Spinal cord (tissue), 10 donors: ENCODE data around the gene PREX1. TPM values are rescaled to one million over a fixed set of nuclear protein-coding genes. Genes with fewer than 3 reads are reported as not detected.
A peak's percentile ranks its signal among the peaks of the same experiment; 100 is the strongest.

Source experiments
- DNase-seq, 6 donors: peaks; one replicate each; pipeline versions ENCODE4 v3.0.0 to v3.0.0-alpha.2; 2013 to 2015; ENCODE audit warnings: low spot score in 6 of 6, low read depth in 4 of 6
- H3K27ac ChIP-seq: one replicate; pipeline ENCODE4 v1.5.1; 2013; ENCODE audit warnings: low read depth, low read length, control low read depth
- H3K27me3 ChIP-seq: one replicate; pipeline ENCODE4 v1.6.1; 2013; ENCODE audit warnings: low read length; ENCODE audit not compliant: control insufficient read depth, insufficient read depth
- H3K36me3 ChIP-seq: one replicate; pipeline ENCODE4 v1.6.1; 2013; ENCODE audit warnings: low read length; ENCODE audit not compliant: control insufficient read depth, insufficient read depth
- H3K4me1 ChIP-seq: one replicate; pipeline ENCODE4 v1.6.1; 2013; ENCODE audit warnings: low read length; ENCODE audit not compliant: control insufficient read depth, insufficient read depth
- H3K4me3 ChIP-seq: one replicate; pipeline ENCODE4 v1.5.1; 2013; ENCODE audit warnings: low read depth, low read length, control low read depth
- H3K9me3 ChIP-seq: one replicate; pipeline ENCODE4 v1.6.1; 2013; ENCODE audit warnings: low read length; ENCODE audit not compliant: control insufficient read depth, insufficient read depth
- WGBS: methylation state at CpG from one replicate; pipeline ENCODE4 v1.1.5; 2013; ENCODE audit warnings: missing lambda C conversion rate; ENCODE audit not compliant: insufficient coverage; 5-methylcytosine and 5-hydroxymethylcytosine counted together
- polyA plus RNA-seq, 2 donors: library from polyadenylated mRNA; unstranded; fragments of 120-200 nt; gene quantifications; one replicate each; pipeline ENCODE4 v1.2.1, GENCODE V29; 2013; ENCODE audit not compliant: insufficient read length in 2 of 2
- total RNA-seq, 2 donors: library from RNA; depleted of rRNA in 1 of 2; stranded (reverse); fragments of 120-200 nt in 1 of 2; fragments of >200 nt in 1 of 2; gene quantifications; one replicate each; pipeline versions ENCODE4 v1.2.3 to v1.2.4, GENCODE V29; 2013 to 2014
- donor health status: healthy.

The PREX1 gene
- total and polyA plus RNA-seq, 4 donors, result 46.7 to 99.1 (median 72.9) TPM

GRCh38 chr20:48695738-48696137, 132.1 kb downstream of the PREX1 start:
- H3K9me3 ChIP-seq, result no peaks in the 10 kb centered on the region
- no peak overlapping the region for H3K4me3 ChIP-seq
- no peaks in the 10 kb centered on the region for H3K27me3 ChIP-seq
- H3K27ac ChIP-seq, result no peak overlapping the region
- peaks cover 44% of the 10 kb centered on the region for H3K36me3 ChIP-seq
- H3K4me1 ChIP-seq, result peaks cover 22% of the 10 kb centered on the region
- DNase-seq, result no peak

DNA sequence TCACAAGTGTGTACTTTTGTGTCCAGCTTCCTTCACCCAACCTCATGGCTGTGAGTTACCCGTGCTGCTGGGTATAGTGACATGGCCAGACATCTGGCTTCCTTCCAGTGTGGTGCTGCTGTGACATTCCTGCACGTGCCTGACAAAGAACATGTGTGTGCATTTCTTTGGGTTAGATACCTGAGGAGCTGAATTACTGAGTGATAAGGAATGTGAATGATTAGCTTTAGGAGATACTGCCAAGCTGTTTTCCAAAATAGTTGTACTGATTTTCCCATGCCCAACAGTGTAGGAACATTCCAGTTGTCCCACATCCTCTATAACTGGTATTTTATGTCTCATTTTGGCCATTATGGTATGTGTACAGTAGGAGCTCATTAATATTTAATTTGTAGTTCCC, 132.5 kb downstream of the PREX1 start:
- H3K36me3 ChIP-seq, result peaks cover 46% of the 10 kb centered on the region
- H3K4me1 ChIP-seq, result peaks cover 26% of the 10 kb centered on the region
- no peaks in the 10 kb centered on the region for H3K9me3 ChIP-seq
- peak in 1 of 6 donors; percentile 18 for DNase-seq
- no peak overlapping the region for H3K27ac ChIP-seq
- no peak overlapping the region for H3K4me3 ChIP-seq
- no peaks in the 10 kb centered on the region for H3K27me3 ChIP-seq
- WGBS, result 43% methylated on average over 2 of the region's 2 CpGs

DNA sequence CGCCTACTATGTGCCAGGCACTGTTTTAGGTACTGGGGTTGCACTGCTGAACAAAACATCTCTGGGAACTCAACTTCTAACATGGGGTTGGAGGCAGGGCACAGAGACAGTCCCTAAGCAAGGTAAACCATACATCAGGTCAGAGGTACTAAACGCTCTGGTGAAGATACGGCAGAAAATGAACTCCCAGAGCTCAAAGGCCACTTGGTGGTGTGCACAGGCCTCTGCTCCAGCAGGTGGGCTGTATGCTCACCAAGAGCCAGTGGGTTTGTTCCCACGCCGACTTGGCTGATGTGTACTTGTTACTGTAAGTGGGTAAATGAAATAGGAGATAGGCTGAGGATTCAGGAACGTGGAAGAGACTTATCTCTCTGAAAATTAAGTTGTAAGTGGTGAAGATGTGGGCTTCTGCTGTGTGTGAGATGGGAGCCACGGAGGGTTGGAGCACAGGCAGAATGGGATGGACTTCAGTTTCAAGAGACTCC, 133.4 kb downstream of the PREX1 start:
- Histone ChIP-seq H3K4me3 (no peak overlapping the region), H3K36me3 (peaks cover 45% of the 10 kb centered on the region), H3K27ac (no peak overlapping the region), H3K4me1 (peaks cover 26% of the 10 kb centered on the region), H3K27me3 (no peaks in the 10 kb centered on the region), H3K9me3 (no peaks in the 10 kb centered on the region)
- DNase-seq, result no peak
- 93% methylated on average over 7 of the region's 7 CpGs for WGBS

- Histone ChIP-seq H3K27ac (no peak overlapping the region), H3K9me3 (no peaks in the 10 kb centered on the region), H3K27me3 (no peaks in the 10 kb centered on the region), H3K4me1 (peaks cover 26% of the 10 kb centered on the region), H3K4me3 (no peak overlapping the region), H3K36me3 (peaks cover 46% of the 10 kb centered on the region)
- DNase-seq, result peak in 2 of 6 donors; percentile 49 to 75
- 91% methylated on average over 6 of the region's 7 CpGs for WGBS
These were observed 136.3 kb downstream of the PREX1 start for GRCh38 chr20:48691523-48691922.

GRCh38 chr20:48690888-48691287, 136.9 kb downstream of the PREX1 start:
- Histone ChIP-seq H3K4me3 (no peak overlapping the region), H3K4me1 (peaks cover 32% of the 10 kb centered on the region), H3K27me3 (no peaks in the 10 kb centered on the region), H3K27ac (no peak overlapping the region), H3K9me3 (no peaks in the 10 kb centered on the region), H3K36me3 (peaks cover 48% of the 10 kb centered on the region)
- DNase-seq, result peak in 2 of 6 donors; percentile 74 to 76
- WGBS, result 61% methylated on average over 18 of the region's 18 CpGs

DNA sequence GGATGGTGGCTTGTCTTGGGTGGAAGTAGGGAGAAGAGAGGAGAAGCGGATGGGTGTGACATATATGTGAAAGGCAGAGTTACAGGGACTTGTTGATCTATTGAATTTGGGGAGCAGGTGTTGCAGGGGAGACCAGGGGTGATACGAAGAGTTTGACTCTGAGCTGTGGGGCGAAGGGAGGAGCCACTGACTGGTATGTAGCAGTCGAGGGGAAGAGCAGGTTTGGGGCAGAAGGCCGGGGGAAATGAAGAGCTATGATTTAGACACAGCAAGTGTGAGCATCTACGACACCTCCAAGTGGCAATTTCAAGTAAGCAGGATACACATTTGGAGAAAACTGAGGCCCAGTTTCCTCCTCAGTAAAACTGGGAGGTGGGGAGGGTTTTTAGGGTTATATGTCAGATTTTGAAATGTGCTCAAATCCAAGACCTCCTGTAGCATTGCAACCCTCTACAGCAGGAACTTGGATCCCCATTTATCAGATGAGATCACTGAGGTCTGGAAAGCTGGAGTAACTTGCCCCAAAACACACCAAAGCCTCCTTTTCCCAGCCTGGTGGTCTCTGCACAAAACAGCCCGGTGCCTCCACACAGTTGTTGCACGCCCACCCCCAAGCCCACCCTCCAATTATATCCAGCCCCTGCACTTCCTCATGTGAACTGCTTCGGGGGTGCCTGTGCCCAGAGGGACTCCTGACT, 137.8 kb downstream of the PREX1 start:
- H3K9me3 ChIP-seq, result no peaks in the 10 kb centered on the region
- 97% methylated on average over 8 of the region's 9 CpGs for WGBS
- H3K4me3 ChIP-seq, result no peak overlapping the region
- no peak overlapping the region for H3K27ac ChIP-seq
- peaks cover 32% of the 10 kb centered on the region for H3K4me1 ChIP-seq
- H3K27me3 ChIP-seq, result no peaks in the 10 kb centered on the region
- DNase-seq, result no peak
- peaks cover 48% of the 10 kb centered on the region for H3K36me3 ChIP-seq

GRCh38 chr20:48689388-48689787, 138.4 kb downstream of the PREX1 start:
- no peaks in the 10 kb centered on the region for H3K27me3 ChIP-seq
- no peak overlapping the region for H3K27ac ChIP-seq
- H3K4me1 ChIP-seq, result peaks cover 37% of the 10 kb centered on the region
- DNase-seq, result no peak
- H3K36me3 ChIP-seq, result peaks cover 51% of the 10 kb centered on the region
- no peak overlapping the region for H3K4me3 ChIP-seq
- 91% methylated on average over 7 of the region's 8 CpGs for WGBS
- H3K9me3 ChIP-seq, result no peaks in the 10 kb centered on the region

DNA sequence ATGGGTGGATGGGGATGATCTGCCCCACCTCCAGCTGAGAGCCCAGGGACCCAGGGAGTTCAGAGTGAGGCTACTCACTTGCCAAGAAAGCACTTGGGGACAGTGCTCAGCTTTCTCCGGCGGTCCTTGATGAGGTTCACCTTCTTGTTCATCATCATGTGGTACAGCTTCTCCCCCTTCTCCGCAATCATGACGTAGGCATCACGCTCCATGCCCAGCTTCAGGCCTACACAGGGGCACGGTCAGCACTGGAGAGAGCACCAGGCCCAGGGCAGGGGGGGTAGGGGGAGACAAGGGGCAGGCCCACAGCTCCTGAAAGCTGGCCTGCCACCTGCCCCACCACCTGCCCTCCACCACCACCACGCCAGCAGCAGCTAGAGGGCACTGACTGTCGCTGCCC, 139.2 kb downstream of the PREX1 start:
- 100% methylated on average over 4 of the region's 8 CpGs for WGBS
- Histone ChIP-seq H3K4me3 (no peak overlapping the region), H3K27ac (no peak overlapping the region), H3K36me3 (peaks cover 48% of the 10 kb centered on the region), H3K4me1 (peaks cover 45% of the 10 kb centered on the region), H3K27me3 (no peaks in the 10 kb centered on the region), H3K9me3 (no peaks in the 10 kb centered on the region)
- no peak for DNase-seq

DNA sequence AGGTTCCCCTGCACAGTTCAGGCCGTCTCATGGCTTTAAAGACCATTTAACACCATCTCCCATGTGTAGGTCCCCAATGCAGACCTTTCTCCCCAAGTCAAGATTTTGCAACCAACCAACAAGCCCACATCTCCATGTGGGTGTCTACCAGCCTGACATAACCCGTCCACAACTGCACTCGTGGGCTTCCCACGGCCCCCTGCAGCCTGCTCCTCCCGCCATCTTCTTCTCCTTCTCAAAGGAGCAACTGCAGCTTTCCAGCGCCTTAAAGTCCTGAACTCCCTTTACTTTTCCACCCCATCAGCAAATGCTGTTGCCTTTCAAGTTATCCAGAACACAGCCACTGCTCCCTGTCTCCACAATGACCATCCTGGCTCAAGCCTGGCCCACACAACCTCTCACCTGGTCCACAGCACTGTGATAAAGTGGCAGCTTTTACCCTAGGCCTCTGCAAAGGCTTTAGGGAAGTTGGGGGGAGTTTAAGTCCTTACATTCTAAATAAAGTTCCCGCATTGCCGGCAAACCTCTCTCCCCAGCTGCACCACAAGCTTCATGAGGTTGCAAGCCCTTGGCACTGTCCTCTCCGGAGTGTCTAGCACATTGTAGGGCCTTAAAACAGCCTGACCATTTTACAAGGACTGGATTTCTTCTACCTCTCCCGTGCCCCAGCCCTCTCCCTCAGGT, 140.5 kb downstream of the PREX1 start:
- no peak for DNase-seq
- H3K36me3 ChIP-seq, result peaks cover 45% of the 10 kb centered on the region
- no peaks in the 10 kb centered on the region for H3K9me3 ChIP-seq
- WGBS, result 88% methylated on average over 10 of the region's 10 CpGs
- H3K27me3 ChIP-seq, result no peaks in the 10 kb centered on the region
- no peak overlapping the region for H3K27ac ChIP-seq
- H3K4me3 ChIP-seq, result no peak overlapping the region
- H3K4me1 ChIP-seq, result peaks cover 58% of the 10 kb centered on the region
